Endodermal cell (in vitro differentiated cells): ENCODE results near the gene KCNK15. TPM values are rescaled to one million over a fixed set of nuclear protein-coding genes. Genes with fewer than 3 reads are reported as not detected.

Source experiments
- DNase-seq: peaks from one replicate; pipeline ENCODE4 v3.0.0-alpha.2; 2017
- H3K27ac ChIP-seq: 2 replicates; pipeline ENCODE4 v1.5.1; 2013; ENCODE audit warnings: mild to moderate bottlenecking, low read depth, low read length, moderate library complexity
- H3K27me3 ChIP-seq: 2 replicates; pipeline ENCODE4 v1.6.1; 2013; ENCODE audit warnings: mild to moderate bottlenecking, low read length, moderate library complexity; ENCODE audit not compliant: insufficient read depth, control insufficient read depth, poor library complexity, severe bottlenecking
- H3K36me3 ChIP-seq: 2 replicates; pipeline ENCODE4 v1.7.0; 2013; ENCODE audit warnings: mild to moderate bottlenecking, low read length, moderate library complexity; ENCODE audit not compliant: control insufficient read depth, insufficient read depth
- H3K4me1 ChIP-seq: one replicate; pipeline ENCODE4 v1.7.0; 2013; ENCODE audit warnings: low read length; ENCODE audit not compliant: control insufficient read depth, insufficient read depth
- H3K4me3 ChIP-seq: 2 replicates; pipeline ENCODE4 v1.5.1; 2013; ENCODE audit warnings: mild to moderate bottlenecking, low read length, moderate library complexity
- H3K9ac ChIP-seq: 2 replicates; pipeline ENCODE4 v1.6.1; 2013; ENCODE audit warnings: mild to moderate bottlenecking, low read length, moderate library complexity; ENCODE audit not compliant: poor library complexity, severe bottlenecking; ENCODE audit errors: extremely low read depth
- H3K9me3 ChIP-seq: 2 replicates; pipeline ENCODE4 v1.6.1; 2013; ENCODE audit warnings: mild to moderate bottlenecking, low read length, moderate library complexity; ENCODE audit not compliant: control insufficient read depth
- H3K27ac Mint-ChIP-seq: 2 replicates; pipeline ENCODE4 v1.8.0; 2020; ENCODE audit warnings: mixed read lengths
- H3K27me3 Mint-ChIP-seq: 2 replicates; pipeline ENCODE4 v1.8.0; 2021; ENCODE audit warnings: mild to moderate bottlenecking, mixed read lengths; ENCODE audit not compliant: insufficient read depth
- H3K36me3 Mint-ChIP-seq: 2 replicates; pipeline ENCODE4 v1.8.0; 2020; ENCODE audit warnings: low read depth, mixed read lengths
- H3K4me1 Mint-ChIP-seq: 2 replicates; pipeline ENCODE4 v1.8.0; 2020; ENCODE audit warnings: mixed read lengths
- H3K4me3 Mint-ChIP-seq: 2 replicates; pipeline ENCODE4 v1.8.0; 2020; ENCODE audit warnings: mild to moderate bottlenecking, moderate library complexity, mixed read lengths
- H3K9me3 Mint-ChIP-seq: 2 replicates; pipeline ENCODE4 v1.8.0; 2020; ENCODE audit warnings: mild to moderate bottlenecking, mixed read lengths
- CTCF ChIP-seq: fragments of 200-600 bp; sonication (generic); conservative IDR thresholded peaks from 2 replicates; pipeline ENCODE4 v1.5.0; 2021; ENCODE audit warnings: antibody characterized with exemption, mild to moderate bottlenecking
- WGBS, 2 experiments: methylation state at CpG; one replicate each; pipeline versions ENCODE4 v1.1.5 to v1.1.7; 2013; ENCODE audit warnings: missing lambda C conversion rate in 2 of 2, mixed read lengths in 1 of 2; ENCODE audit not compliant: insufficient coverage in 1 of 2, insufficient read length in 1 of 2; 5-methylcytosine and 5-hydroxymethylcytosine counted together
- total RNA-seq, 2 donors: library from RNA; stranded (reverse); fragmentation: NEBNext Ultra II Directional in 1 of 2; extraction: Animal tissue kit (Norgen Biotek cat#: 25700) in 1 of 2; gene quantifications; 2 replicates in 1 of 2; 3 replicates in 1 of 2; pipeline ENCODE4 v1.2.1, GENCODE V29; 2021

KCNK15 gene
- total RNA-seq, 2 donors from 2014 or later, result 0.15 to 0.22 TPM

- Histone ChIP-seq H3K36me3 (no peaks in the 10 kb centered on the region), H3K27me3 (no peaks in the 10 kb centered on the region), H3K4me3 (no peak overlapping the region), H3K9ac (no peak overlapping the region), H3K9me3 (no peaks in the 10 kb centered on the region), H3K4me1 (no peaks in the 10 kb centered on the region), H3K27ac (no peak overlapping the region)
- H3K27me3 Mint-ChIP-seq, result peaks cover 3% of the 10 kb centered on the region
- H3K9me3 Mint-ChIP-seq, result no peaks in the 10 kb centered on the region
- no peak overlapping the region for H3K27ac Mint-ChIP-seq
- no peaks in the 10 kb centered on the region for H3K4me1 Mint-ChIP-seq
- no peak for DNase-seq
- 80 to 87% methylated on average over 3 to 9 of the region's 11 CpGs for WGBS, 2 experiments
- no peak overlapping the region for H3K4me3 Mint-ChIP-seq
- H3K36me3 Mint-ChIP-seq, result no peaks in the 10 kb centered on the region
- TF ChIP-seq CTCF, result no peak
Observed at GRCh38 chr20:44720997-44721784, 24.5 kb upstream of the KCNK15 start.

- Mint-ChIP-seq H3K27me3 (peaks cover 3% of the 10 kb centered on the region), H3K9me3 (no peaks in the 10 kb centered on the region), H3K27ac (no peak overlapping the region), H3K36me3 (no peaks in the 10 kb centered on the region), H3K4me1 (no peaks in the 10 kb centered on the region), H3K4me3 (no peak overlapping the region)
- DNase-seq, result no peak
- Histone ChIP-seq H3K9ac (no peak overlapping the region), H3K36me3 (no peaks in the 10 kb centered on the region), H3K4me3 (no peak overlapping the region), H3K27me3 (no peaks in the 10 kb centered on the region), H3K9me3 (no peaks in the 10 kb centered on the region), H3K27ac (no peak overlapping the region), H3K4me1 (no peaks in the 10 kb centered on the region)
- 100% methylated on average over 1 of the region's 1 CpG for WGBS, 2 experiments
- no peak for TF ChIP-seq CTCF
Observed at GRCh38 chr20:44721785-44722054, 23.9 kb upstream of the KCNK15 start.

- H3K27ac Mint-ChIP-seq, result no peak overlapping the region
- Histone ChIP-seq H3K9me3 (no peaks in the 10 kb centered on the region), H3K27me3 (no peaks in the 10 kb centered on the region), H3K4me3 (no peak overlapping the region), H3K27ac (no peak overlapping the region), H3K36me3 (no peaks in the 10 kb centered on the region), H3K9ac (no peak overlapping the region), H3K4me1 (no peaks in the 10 kb centered on the region)
- H3K27me3 Mint-ChIP-seq, result peaks cover 3% of the 10 kb centered on the region
- WGBS, 2 experiments, result 86 to 93% methylated on average over 2 of the region's 2 CpGs
- no peaks in the 10 kb centered on the region for H3K4me1 Mint-ChIP-seq
- no peaks in the 10 kb centered on the region for H3K36me3 Mint-ChIP-seq
- H3K4me3 Mint-ChIP-seq, result no peak overlapping the region
- no peaks in the 10 kb centered on the region for H3K9me3 Mint-ChIP-seq
- no peak for TF ChIP-seq CTCF
- DNase-seq, result no peak
Observed at GRCh38 chr20:44722990-44723389, 22.7 kb upstream of the KCNK15 start.
